Nephron progenitor cell (in vitro differentiated cells): ENCODE results near the gene C6orf132.
A peak's percentile ranks its signal among the peaks of the same experiment; 100 is the strongest.

ENCODE experiments used
- DNase-seq: peaks from one replicate; pipeline ENCODE4 v3.0.0; 2021
- H3K27ac Mint-ChIP-seq: 2 replicates; pipeline ENCODE4 v1.8.0; 2021; ENCODE audit warnings: mild to moderate bottlenecking, moderate library complexity, mixed read lengths
- H3K27me3 Mint-ChIP-seq: 2 replicates; pipeline ENCODE4 v1.8.0; 2021; ENCODE audit warnings: mild to moderate bottlenecking, low read depth, mixed read lengths; ENCODE audit not compliant: poor library complexity
- H3K36me3 Mint-ChIP-seq: 2 replicates; pipeline ENCODE4 v1.8.0; 2021; ENCODE audit warnings: low read depth, mixed read lengths
- H3K4me1 Mint-ChIP-seq: 2 replicates; pipeline ENCODE4 v1.8.0; 2021; ENCODE audit warnings: mixed read lengths
- H3K4me3 Mint-ChIP-seq: 2 replicates; pipeline ENCODE4 v1.8.0; 2021; ENCODE audit warnings: mild to moderate bottlenecking, moderate library complexity, mixed read lengths
- H3K9me3 Mint-ChIP-seq: 2 replicates; pipeline ENCODE4 v1.8.0; 2021; ENCODE audit warnings: mild to moderate bottlenecking, moderate library complexity, mixed read lengths
- TF ChIP-seq, protein P1 (sequence below): fragments of 200-600 bp; sonication (generic); IDR thresholded peaks from 2 replicates; pipeline ENCODE4 v1.5.0; 2021; ENCODE audit warnings: antibody characterized with exemption

Gene C6orf132

DNA sequence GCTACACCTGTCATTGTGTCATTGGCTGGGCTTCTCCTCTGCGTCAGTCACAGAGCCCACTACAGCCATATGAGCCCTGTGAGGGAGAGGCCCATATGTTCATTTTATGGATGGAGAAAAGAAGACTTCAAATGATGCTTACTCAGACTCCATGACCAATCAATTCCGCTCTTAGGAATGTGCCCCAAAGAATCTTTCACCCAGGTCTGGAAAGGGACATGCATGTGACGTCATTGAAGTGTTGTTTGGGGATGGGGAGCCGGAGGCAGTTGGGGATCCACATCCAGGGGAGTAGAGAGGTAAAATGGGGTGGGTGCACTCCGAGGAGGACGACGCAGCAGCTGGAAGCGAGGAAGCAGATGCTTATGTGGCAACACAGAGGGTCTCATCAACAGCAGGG is 9.6 kb upstream of the C6orf132 start:
- H3K4me1 Mint-ChIP-seq: peaks cover 26% of the 10 kb centered on the region
- no peaks in the 10 kb centered on the region for H3K36me3 Mint-ChIP-seq
- H3K27ac Mint-ChIP-seq: no peak overlapping the region
- DNase-seq: no peak
- TF ChIP-seq, protein P1, sequence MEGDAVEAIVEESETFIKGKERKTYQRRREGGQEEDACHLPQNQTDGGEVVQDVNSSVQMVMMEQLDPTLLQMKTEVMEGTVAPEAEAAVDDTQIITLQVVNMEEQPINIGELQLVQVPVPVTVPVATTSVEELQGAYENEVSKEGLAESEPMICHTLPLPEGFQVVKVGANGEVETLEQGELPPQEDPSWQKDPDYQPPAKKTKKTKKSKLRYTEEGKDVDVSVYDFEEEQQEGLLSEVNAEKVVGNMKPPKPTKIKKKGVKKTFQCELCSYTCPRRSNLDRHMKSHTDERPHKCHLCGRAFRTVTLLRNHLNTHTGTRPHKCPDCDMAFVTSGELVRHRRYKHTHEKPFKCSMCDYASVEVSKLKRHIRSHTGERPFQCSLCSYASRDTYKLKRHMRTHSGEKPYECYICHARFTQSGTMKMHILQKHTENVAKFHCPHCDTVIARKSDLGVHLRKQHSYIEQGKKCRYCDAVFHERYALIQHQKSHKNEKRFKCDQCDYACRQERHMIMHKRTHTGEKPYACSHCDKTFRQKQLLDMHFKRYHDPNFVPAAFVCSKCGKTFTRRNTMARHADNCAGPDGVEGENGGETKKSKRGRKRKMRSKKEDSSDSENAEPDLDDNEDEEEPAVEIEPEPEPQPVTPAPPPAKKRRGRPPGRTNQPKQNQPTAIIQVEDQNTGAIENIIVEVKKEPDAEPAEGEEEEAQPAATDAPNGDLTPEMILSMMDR: no peak
- H3K27me3 Mint-ChIP-seq: peaks cover 10% of the 10 kb centered on the region
- no peak overlapping the region for H3K4me3 Mint-ChIP-seq
- H3K9me3 Mint-ChIP-seq: no peaks in the 10 kb centered on the region

DNA sequence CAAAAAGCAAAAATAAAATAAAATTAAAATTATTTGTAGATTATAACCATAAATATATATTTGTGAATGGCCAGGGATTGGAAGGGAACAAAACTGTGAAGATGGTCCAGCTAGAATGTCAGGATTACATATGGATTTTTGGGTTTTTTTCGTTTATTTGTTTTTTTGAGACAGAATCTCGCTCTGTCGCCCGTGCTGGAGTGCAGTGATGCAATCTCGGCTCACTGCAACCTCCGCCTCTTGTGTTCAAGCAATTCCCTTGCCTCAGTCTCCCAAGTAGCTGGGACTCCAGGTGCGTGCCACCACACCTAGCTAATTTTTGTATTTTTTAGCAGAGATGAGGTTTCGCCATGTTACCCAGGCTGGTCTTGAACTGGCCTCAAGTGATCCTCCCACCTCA is 7.8 kb upstream of the C6orf132 start:
- TF ChIP-seq, protein P1: no peak
- no peaks in the 10 kb centered on the region for H3K9me3 Mint-ChIP-seq
- H3K27ac Mint-ChIP-seq: no peak overlapping the region
- no peaks in the 10 kb centered on the region for H3K36me3 Mint-ChIP-seq
- peaks cover 7% of the 10 kb centered on the region for H3K27me3 Mint-ChIP-seq
- peaks cover 26% of the 10 kb centered on the region for H3K4me1 Mint-ChIP-seq
- DNase-seq: no peak
- H3K4me3 Mint-ChIP-seq: no peak overlapping the region

DNA sequence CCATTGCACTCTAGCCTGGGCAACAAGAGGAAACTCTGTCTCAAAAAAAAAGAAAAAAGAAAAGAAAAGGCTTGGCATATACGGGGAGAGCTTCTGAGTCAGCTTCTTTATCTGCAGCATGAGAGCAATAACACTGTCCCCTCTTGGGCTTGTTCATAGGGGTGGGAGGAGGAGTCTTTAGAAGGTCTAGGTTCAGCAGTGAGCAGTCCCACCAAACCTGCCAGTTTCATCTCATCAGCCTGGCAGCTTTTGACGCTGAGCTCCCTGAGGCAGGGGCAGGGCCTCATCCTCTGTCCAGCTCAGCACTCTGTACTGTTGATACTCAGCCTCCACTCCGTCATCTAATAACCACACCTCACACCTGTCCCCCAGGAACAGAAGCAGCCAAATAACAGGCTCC is 5.6 kb upstream of the C6orf132 start:
- H3K4me3 Mint-ChIP-seq: no peak overlapping the region
- peaks cover 20% of the 10 kb centered on the region for H3K4me1 Mint-ChIP-seq
- peaks cover 16% of the 10 kb centered on the region for H3K27me3 Mint-ChIP-seq
- peak overlapping the region; percentile 70 for H3K27ac Mint-ChIP-seq
- no peak for DNase-seq
- TF ChIP-seq, protein P1: no peak
- H3K36me3 Mint-ChIP-seq: no peaks in the 10 kb centered on the region
- no peaks in the 10 kb centered on the region for H3K9me3 Mint-ChIP-seq

DNA sequence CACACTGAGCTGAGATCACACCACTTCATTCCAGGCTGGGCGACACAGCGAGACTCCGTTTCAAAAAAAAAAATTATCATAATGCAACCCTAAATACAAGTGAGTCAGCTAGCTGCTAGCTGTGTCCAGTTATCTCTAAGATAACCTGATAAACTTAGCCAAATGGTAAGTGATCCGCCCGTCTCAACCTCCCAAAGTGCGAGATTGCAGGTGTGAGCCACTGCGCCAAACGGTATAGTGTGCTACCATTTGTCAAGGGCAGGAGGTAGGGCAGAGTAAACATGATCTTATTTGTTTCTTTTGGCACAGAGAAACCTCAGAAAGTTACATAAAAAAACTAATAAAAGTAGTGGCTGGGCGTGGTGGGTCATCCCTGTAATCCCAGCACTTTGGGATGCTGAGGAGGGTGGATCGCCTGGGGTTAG is 4.7 kb upstream of the C6orf132 start:
- H3K9me3 Mint-ChIP-seq: no peaks in the 10 kb centered on the region
- H3K27ac Mint-ChIP-seq: no peak overlapping the region
- TF ChIP-seq, protein P1: no peak
- no peak for DNase-seq
- no peak overlapping the region for H3K4me3 Mint-ChIP-seq
- H3K4me1 Mint-ChIP-seq: peaks cover 23% of the 10 kb centered on the region
- peaks cover 21% of the 10 kb centered on the region for H3K27me3 Mint-ChIP-seq
- no peaks in the 10 kb centered on the region for H3K36me3 Mint-ChIP-seq

DNA sequence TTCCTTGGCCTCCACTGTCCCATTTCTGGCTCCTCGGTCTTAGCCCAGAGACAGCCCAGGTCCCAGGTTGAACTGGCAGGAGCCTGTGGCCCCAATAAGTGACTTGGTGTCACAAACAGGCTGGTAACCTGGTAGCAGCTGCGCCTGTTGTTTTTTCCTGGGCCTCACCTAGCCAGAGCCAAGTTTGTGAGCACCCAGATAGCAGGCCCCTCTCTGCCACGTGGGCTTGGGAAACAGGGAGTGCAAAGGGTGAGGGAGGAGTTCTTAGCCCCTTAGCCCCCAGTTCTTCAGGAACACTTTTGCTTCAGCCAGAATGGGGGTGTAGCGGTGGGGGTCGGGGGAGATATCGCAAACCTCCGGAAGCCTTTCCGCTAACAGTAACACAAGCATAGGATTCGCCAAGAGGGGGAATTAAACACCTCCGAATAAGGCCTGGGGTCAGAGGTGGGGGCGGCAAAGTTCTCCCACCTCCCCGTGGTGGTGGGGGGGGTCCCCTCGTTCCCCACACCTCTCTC is 760 bp downstream of the C6orf132 start:
- peaks cover 27% of the 10 kb centered on the region for H3K27me3 Mint-ChIP-seq
- TF ChIP-seq, protein P1: no peak
- H3K4me1 Mint-ChIP-seq: peaks cover 49% of the 10 kb centered on the region
- peak overlapping the region; percentile 54 for H3K27ac Mint-ChIP-seq
- no peaks in the 10 kb centered on the region for H3K9me3 Mint-ChIP-seq
- no peaks in the 10 kb centered on the region for H3K36me3 Mint-ChIP-seq
- peak overlapping the region; percentile 81 for H3K4me3 Mint-ChIP-seq
- DNase-seq: no peak
